PC-9 (cell line): ENCODE results near the gene FANCG.

Experiments
- CTCF ChIP-seq: fragments of 200-600 bp; sonication (generic); conservative IDR thresholded peaks from 2 replicates; pipeline ENCODE4 v1.6.1; 2017; ENCODE audit warnings: mixed run types, antibody characterized with exemption, mild to moderate bottlenecking, moderate library complexity
- EZH2 ChIP-seq: fragments of 200-600 bp; sonication (generic); IDR thresholded peaks from 2 replicates; pipeline ENCODE4 v1.8.0; 2017; ENCODE audit warnings: antibody characterized with exemption, low read depth

DNA sequence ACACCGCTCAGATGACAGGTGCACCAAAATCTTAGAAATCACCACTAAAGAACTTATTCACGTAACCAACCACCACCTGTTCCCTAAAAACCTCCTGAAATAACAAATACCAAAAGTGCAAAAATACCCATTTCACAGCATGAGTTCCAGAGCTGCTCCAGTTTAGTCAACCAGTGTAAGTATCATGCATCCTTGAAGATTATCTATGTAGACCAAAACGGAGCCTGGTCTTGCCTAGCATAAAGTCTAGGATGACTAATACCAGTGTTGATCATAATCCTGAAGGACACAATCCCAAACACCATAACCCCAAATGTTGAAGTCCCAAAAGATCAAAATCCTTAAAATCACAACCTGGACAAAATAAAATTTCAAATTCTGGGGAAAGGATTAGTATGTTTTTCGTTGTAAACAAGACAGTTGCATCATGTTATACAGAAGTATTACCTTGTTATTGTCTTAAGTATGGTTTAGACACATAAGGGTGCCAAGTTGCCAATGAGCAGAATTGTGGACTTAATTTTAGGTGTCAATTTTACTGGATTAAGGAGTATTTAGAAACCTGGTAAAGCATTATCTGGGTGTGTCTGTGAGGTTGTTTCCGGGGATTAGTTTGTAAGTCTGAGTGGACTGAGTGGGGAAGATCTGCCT lies 25.4 kb downstream of the FANCG start:
- TF ChIP-seq CTCF (no peak), EZH2 (no peak)
